Right lobe of liver (tissue), 6 donors: ENCODE results near the gene C18orf54. TPM values are rescaled to one million over a fixed set of nuclear protein-coding genes. Genes with fewer than 3 reads are reported as not detected.
"Not testable (repeated sequence)": the region's sequence is repeated elsewhere in the genome, so short reads cannot be mapped to it uniquely, and the experiment has no call there.

Source experiments
- ATAC-seq, 4 donors: fragments of 200-7000 bp; cut with Tn5 transposase; one replicate each; pipeline ENCODE4 v1.9.1; 2020; ENCODE audit warnings: mild to moderate bottlenecking in 4 of 4, moderate library complexity in 4 of 4
- DNase-seq, 3 donors: peaks; one replicate each; pipeline ENCODE4 v3.0.0-alpha.2; 2020
- H3K27ac ChIP-seq, 3 donors: fragments of 200-600 bp; one replicate each; pipeline ENCODE4 v1.8.0; 2022
- H3K27me3 ChIP-seq, 2 donors: fragments of 200-600 bp; one replicate each; pipeline ENCODE4 v1.8.0; 2022
- H3K36me3 ChIP-seq, 4 donors: fragments of 200-600 bp; sonication (generic) in 1 of 4; one replicate each; pipeline versions ENCODE4 v1.5.1 to v1.8.0; 2017 to 2022; ENCODE audit warnings: control low read depth in 1 of 4
- H3K4me1 ChIP-seq, 4 donors: fragments of 200-600 bp; sonication (generic) in 1 of 4; one replicate each; pipeline versions ENCODE4 v1.5.1 to v1.8.0; 2017 to 2022; ENCODE audit warnings: control low read depth in 1 of 4
- H3K4me3 ChIP-seq, 3 donors: fragments of 200-600 bp; one replicate each; pipeline ENCODE4 v1.8.0; 2022
- H3K9me3 ChIP-seq, 4 donors: fragments of 200-600 bp; sonication (generic) in 1 of 4; one replicate each; pipeline versions ENCODE4 v1.5.1 to v1.8.0; 2017 to 2022; ENCODE audit warnings: control low read depth in 1 of 4
- CTCF ChIP-seq, 4 donors: fragments of 200-600 bp in 3 of 4; fragments of 450-650 bp in 1 of 4; IDR thresholded peaks; one replicate each; pipeline versions ENCODE4 v1.5.1 to v1.8.0; 2016 to 2022; ENCODE audit warnings: antibody characterized with exemption in 4 of 4, mild to moderate bottlenecking in 2 of 4
- POLR2A ChIP-seq: fragments of 450-650 bp; IDR thresholded peaks from one replicate; pipeline ENCODE4 v1.6.1; 2017; ENCODE audit warnings: antibody characterized with exemption, mild to moderate bottlenecking
- WGBS: methylation state at CpG from one replicate; pipeline ENCODE4 v1.1.6; 2018; ENCODE audit warnings: low coverage, low lambda C conversion rate; ENCODE audit not compliant: insufficient coverage; ENCODE audit errors: missing lambda C conversion rate; 5-methylcytosine and 5-hydroxymethylcytosine counted together
- intact Hi-C, 2 donors: fragments of 100-400 bp; cut with DNase I; formaldehyde crosslinking; loops; one replicate each; pipeline versions ENCODE4 v1.11.2 to v1.14.1; 2022
- total RNA-seq, 6 experiments: library from RNA; depleted of rRNA in 2 of 6; stranded (reverse); fragments of >200 nt in 2 of 6; fragmentation: NEBNext Ultra II Directional in 3 of 6; extraction: Animal tissue kit (Norgen Biotek cat#: 25700) in 3 of 6; gene quantifications; one replicate each; pipeline versions ENCODE4 v1.1.0 to v1.2.4, GENCODE V29; 2016 to 2023
- donor health status: DM: no; HTN: yes; CAD: no.
- donor health status: DM: no; HTN: no; CAD: no.
- donor health status: DM: no; HTN: no; CAD: no.
- donor health status: DM: no; HTN: yes; CAD: no.
- donor health status: DM: no; HTN: yes; CAD: no.

The C18orf54 gene
- total RNA-seq, 6 experiments from 2014 or later, result 0.12 to 0.55 (median 0.33) TPM

- TF ChIP-seq POLR2A, result no peak
- no peak for TF ChIP-seq CTCF (IDR thresholded peaks at IDR 0.05)
- Histone ChIP-seq H3K27ac (no peak overlapping the region), H3K27me3 (no peaks in the 10 kb centered on the region), H3K36me3 (no peaks in the 10 kb centered on the region), H3K9me3 (no peaks in the 10 kb centered on the region), H3K4me3 (no peak overlapping the region), H3K4me1 (no peaks in the 10 kb centered on the region)
- DNase-seq (no peak), ATAC-seq (no peak)
- intact Hi-C loops, result no loop called here
- 90% methylated on average over 2 of the region's 8 CpGs for WGBS
Measured at GRCh38 chr18:54382733-54383252, 25.1 kb downstream of the C18orf54 start.

- no peak for TF ChIP-seq POLR2A
- no peak for TF ChIP-seq CTCF (IDR thresholded peaks at IDR 0.05)
- 61% methylated on average over 4 of the region's 4 CpGs for WGBS
- no peaks in the 10 kb centered on the region for H3K4me1 ChIP-seq
- H3K27me3 ChIP-seq, result no peaks in the 10 kb centered on the region
- H3K4me3 ChIP-seq, result no peak overlapping the region
- no peak for ATAC-seq
- intact Hi-C loops, result loop anchor here in 1 of 2 donors (5.0 kb wide), 1 partner anchor 286 kb away; no protein-coding TSS in a partner anchor
- H3K9me3 ChIP-seq, result no peaks in the 10 kb centered on the region
- H3K27ac ChIP-seq, result no peak overlapping the region
- no peaks in the 10 kb centered on the region for H3K36me3 ChIP-seq
- no peak for DNase-seq
Measured at GRCh38 chr18:54386043-54386442, 28.3 kb downstream of the C18orf54 start.

- not testable (repeated sequence) for H3K27ac ChIP-seq, ATAC-seq, H3K4me1 ChIP-seq, H3K4me3 ChIP-seq, H3K36me3 ChIP-seq, DNase-seq, H3K9me3 ChIP-seq, H3K27me3 ChIP-seq
- intact Hi-C loops, result loop anchor here in 1 of 2 donors (5.0 kb wide), 1 partner anchor 285 kb away; no protein-coding TSS in a partner anchor
- 69% methylated on average over 6 of the region's 23 CpGs for whole genome bisulfite sequencing
Measured at GRCh38 chr18:54386800-54387495, 29.2 kb downstream of the C18orf54 start.

- TF ChIP-seq POLR2A (no peak), CTCF (IDR thresholded peaks at IDR 0.05) (no peak)
- DNase-seq, result no peak
- Histone ChIP-seq H3K4me1 (no peaks in the 10 kb centered on the region), H3K27ac (no peak overlapping the region), H3K4me3 (no peak overlapping the region), H3K9me3 (no peaks in the 10 kb centered on the region), H3K27me3 (no peaks in the 10 kb centered on the region), H3K36me3 (no peaks in the 10 kb centered on the region)
- ATAC-seq, result no peak
- 56% methylated on average over 3 of the region's 3 CpGs for WGBS
- intact Hi-C loops, result loop anchor here in 1 of 2 donors (5.0 kb wide), 1 partner anchor 285 kb away; no protein-coding TSS in a partner anchor
Measured at GRCh38 chr18:54387631-54388030, 29.9 kb downstream of the C18orf54 start.
